Lung (tissue), 12 donors: ENCODE measurements around the gene CHIA. TPM values are rescaled to one million over a fixed set of nuclear protein-coding genes. Genes with fewer than 3 reads are reported as not detected.
A peak's percentile ranks its signal among the peaks of the same experiment; 100 is the strongest.
"Not testable (repeated sequence)": the region's sequence is repeated elsewhere in the genome, so short reads cannot be mapped to it uniquely, and the experiment has no call there.

Experiments
- ATAC-seq: fragments of 200-7000 bp; cut with Tn5 transposase; one replicate; pipeline ENCODE4 v1.9.1; 2020; ENCODE audit warnings: moderate number of reproducible peaks; ENCODE audit not compliant: insufficient read depth, low FRiP score
- DNase-seq, 3 donors: peaks; one replicate each; pipeline ENCODE4 v3.0.0-alpha.2; 2013 to 2017
- H3K27ac ChIP-seq, 2 donors: one replicate each; pipeline ENCODE4 v1.5.1; 2013; ENCODE audit warnings: mild to moderate bottlenecking in 2 of 2, moderate library complexity in 2 of 2, control low read depth in 1 of 2, inconsistent platforms in 1 of 2, low read depth in 1 of 2, low read length in 1 of 2
- H3K27me3 ChIP-seq, 3 donors: one replicate each; pipeline ENCODE4 v1.5.1; 2013; ENCODE audit warnings: low read length in 2 of 3; ENCODE audit not compliant: control insufficient read depth in 3 of 3, insufficient read depth in 3 of 3
- H3K36me3 ChIP-seq, 4 donors: one replicate each; pipeline ENCODE4 v1.5.1; 2013; ENCODE audit warnings: low read length in 4 of 4, mild to moderate bottlenecking in 1 of 4, moderate library complexity in 1 of 4; ENCODE audit not compliant: control insufficient read depth in 4 of 4, insufficient read depth in 4 of 4
- H3K4me1 ChIP-seq, 5 donors: one replicate each; pipeline ENCODE4 v1.5.1; 2013; ENCODE audit warnings: low read length in 5 of 5, mild to moderate bottlenecking in 2 of 5, moderate library complexity in 1 of 5; ENCODE audit not compliant: control insufficient read depth in 5 of 5, insufficient read depth in 5 of 5
- H3K4me3 ChIP-seq: one replicate; pipeline ENCODE4 v1.5.1; 2013; ENCODE audit warnings: mild to moderate bottlenecking, control low read depth, moderate library complexity
- H3K9ac ChIP-seq, 2 donors: one replicate each; pipeline ENCODE4 v1.5.1; 2013; ENCODE audit warnings: low read length in 2 of 2, control low read depth in 1 of 2; ENCODE audit not compliant: insufficient read depth in 1 of 2
- H3K9me3 ChIP-seq, 4 donors: one replicate each; pipeline ENCODE4 v1.5.1; 2013; ENCODE audit warnings: low read length in 3 of 4, mild to moderate bottlenecking in 1 of 4, moderate library complexity in 1 of 4; ENCODE audit not compliant: control insufficient read depth in 4 of 4, insufficient read depth in 3 of 4
- CTCF ChIP-seq: IDR thresholded peaks from 2 replicates; pipeline ENCODE4 v1.5.1; 2012; ENCODE audit warnings: mild to moderate bottlenecking; ENCODE audit errors: control extremely low read depth, extremely low read depth
- whole genome bisulfite sequencing, 2 donors: extraction: QIAGEN DNeasy Blood & Tissue Kit; methylation state at CpG; one replicate each; pipeline ENCODE4 v1.1.7; 2013; 5-methylcytosine and 5-hydroxymethylcytosine counted together
- polyA plus RNA-seq, 2 donors: library from polyadenylated mRNA; stranded (reverse); fragments of 200-250 nt; gene quantifications; one replicate each; pipeline ENCODE4 v1.2.1, GENCODE V29; 2013
- total RNA-seq, 2 donors: library from RNA; depleted of rRNA in 1 of 2; stranded (reverse); fragments of >200 nt in 1 of 2; gene quantifications; one replicate each; pipeline ENCODE4 v1.2.1, GENCODE V29; 2014 to 2021
- donor health status: control.
- donor health status: control.
- donor health status: Bipolar disorder and iron deficiency.
- donor health status: healthy.
- donor health status: DM: yes; HTN: yes; CAD: no.

CHIA gene
- total and polyA plus RNA-seq, 4 donors, result 0.47 to 11.4 (median 2.4) TPM

DNA sequence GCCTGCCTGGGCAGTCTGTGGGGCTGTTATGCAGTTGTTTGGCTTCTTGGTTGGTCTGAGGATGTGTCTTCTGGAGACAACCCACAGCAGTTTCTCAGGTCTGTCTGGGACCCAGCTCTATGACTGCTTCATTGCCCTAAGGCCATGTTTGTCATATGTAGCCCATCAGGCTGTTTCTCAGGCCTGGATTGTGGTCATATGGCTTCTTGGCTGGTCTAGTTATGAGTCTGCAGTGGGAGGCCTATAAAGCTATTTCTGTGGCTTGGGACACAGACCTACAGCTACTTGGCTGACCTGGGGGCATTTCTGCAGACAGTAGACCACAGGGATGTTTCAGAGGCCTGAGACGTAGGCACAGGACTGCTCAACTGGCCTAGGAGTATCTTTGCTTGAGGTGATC, 41.5 kb downstream of the CHIA start:
- Histone ChIP-seq H3K9me3 (peaks cover 0 to 9% (median 3%) of the 10 kb centered on the region in 4 donors), H3K4me3 (no peak overlapping the region), H3K9ac (no peak overlapping the region), H3K4me1 (no peaks in the 10 kb centered on the region), H3K27me3 (no peaks in the 10 kb centered on the region), H3K27ac (no peak overlapping the region), H3K36me3 (no peaks in the 10 kb centered on the region)
- no peak for DNase-seq
- 94 to 95% methylated on average over 1 of the region's 1 CpG for WGBS, 2 donors
- ATAC-seq, result no peak
- no peak for TF ChIP-seq CTCF

- H3K27me3 ChIP-seq, result no peaks in the 10 kb centered on the region
- H3K27ac ChIP-seq, result no peak overlapping the region
- H3K36me3 ChIP-seq, result no peaks in the 10 kb centered on the region
- peak; percentile 45 for TF ChIP-seq CTCF
- WGBS, 2 donors, result 49 to 83% methylated on average over 2 of the region's 2 CpGs
- H3K9me3 ChIP-seq, result peaks cover 0 to 9% (median 2%) of the 10 kb centered on the region in 4 donors
- DNase-seq (peak in 2 of 3 donors; percentile 9 to 14), ATAC-seq (peak; percentile 58)
- no peak overlapping the region for H3K9ac ChIP-seq
- H3K4me3 ChIP-seq, result no peak overlapping the region
- H3K4me1 ChIP-seq, result no peaks in the 10 kb centered on the region
Observed at GRCh38 chr1:111334169-111334568, 43.5 kb downstream of the CHIA start.

DNA sequence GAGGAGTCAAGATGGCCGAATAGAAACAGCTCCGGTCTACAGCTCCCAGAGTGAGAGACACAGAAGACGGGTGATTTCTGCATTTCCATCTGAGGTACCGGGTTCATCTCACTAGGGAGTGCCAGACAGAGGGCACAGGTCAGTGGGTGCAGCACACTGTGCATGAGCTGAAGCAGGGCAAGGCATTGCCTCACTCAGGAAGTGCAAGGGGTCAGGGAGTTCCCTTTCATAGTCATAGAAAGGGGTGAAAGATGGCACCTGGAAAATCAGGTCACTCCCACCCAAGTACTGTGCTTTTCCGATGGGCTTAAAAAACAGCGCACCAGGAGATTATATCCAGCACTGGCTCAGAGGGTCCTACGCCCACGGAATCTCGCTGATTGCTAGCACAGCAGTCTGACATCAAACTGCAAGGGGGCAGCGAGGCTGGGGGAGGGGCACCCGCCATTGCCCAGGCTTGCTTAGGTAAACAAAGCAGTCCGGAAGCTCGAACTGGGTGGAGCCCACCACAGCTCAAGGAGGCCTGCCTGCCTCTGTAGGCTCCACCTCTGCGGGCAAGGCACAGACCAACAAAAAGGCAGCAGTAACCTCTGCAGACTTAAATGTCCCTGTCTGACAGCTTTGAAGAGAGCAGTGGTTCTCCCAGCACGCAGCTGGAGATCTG, 44.7 kb downstream of the CHIA start:
- not testable (repeated sequence) for DNase-seq, H3K27me3 ChIP-seq, H3K4me3 ChIP-seq, H3K9ac ChIP-seq, H3K27ac ChIP-seq, H3K9me3 ChIP-seq, ATAC-seq, H3K36me3 ChIP-seq, H3K4me1 ChIP-seq
- WGBS, 2 donors, result 82 to 87% methylated on average over 14 to 15 of the region's 15 CpGs

DNA sequence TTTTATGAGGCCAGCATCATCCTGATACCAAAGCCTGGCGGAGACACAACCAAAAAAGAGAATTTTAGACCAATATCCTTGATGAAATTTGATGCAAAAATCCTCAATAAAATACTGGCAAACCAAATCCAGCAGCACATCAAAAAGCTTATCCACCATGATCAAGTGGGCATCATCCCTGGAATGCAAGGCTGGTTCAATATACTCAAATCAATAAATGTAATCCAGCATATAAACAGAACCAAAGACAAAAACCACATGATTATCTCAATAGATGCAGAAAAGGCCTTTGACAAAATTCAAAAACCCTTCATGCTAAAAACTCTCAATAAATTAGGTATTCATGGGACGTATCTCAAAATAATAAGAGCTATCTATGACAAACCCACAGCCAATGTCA, 48.2 kb downstream of the CHIA start:
- not testable (repeated sequence) for H3K9ac ChIP-seq, H3K4me3 ChIP-seq, DNase-seq, H3K9me3 ChIP-seq, H3K4me1 ChIP-seq, ATAC-seq, H3K27me3 ChIP-seq, H3K27ac ChIP-seq, H3K36me3 ChIP-seq
- 72 to 92% methylated on average over 2 of the region's 2 CpGs for WGBS, 2 donors
